ENCODE data around the gene CDK9.
"Not testable (repeated sequence)": the region's sequence is repeated elsewhere in the genome, so short reads cannot be mapped to it uniquely, and the experiment has no call there.

Gene CDK9

DNA sequence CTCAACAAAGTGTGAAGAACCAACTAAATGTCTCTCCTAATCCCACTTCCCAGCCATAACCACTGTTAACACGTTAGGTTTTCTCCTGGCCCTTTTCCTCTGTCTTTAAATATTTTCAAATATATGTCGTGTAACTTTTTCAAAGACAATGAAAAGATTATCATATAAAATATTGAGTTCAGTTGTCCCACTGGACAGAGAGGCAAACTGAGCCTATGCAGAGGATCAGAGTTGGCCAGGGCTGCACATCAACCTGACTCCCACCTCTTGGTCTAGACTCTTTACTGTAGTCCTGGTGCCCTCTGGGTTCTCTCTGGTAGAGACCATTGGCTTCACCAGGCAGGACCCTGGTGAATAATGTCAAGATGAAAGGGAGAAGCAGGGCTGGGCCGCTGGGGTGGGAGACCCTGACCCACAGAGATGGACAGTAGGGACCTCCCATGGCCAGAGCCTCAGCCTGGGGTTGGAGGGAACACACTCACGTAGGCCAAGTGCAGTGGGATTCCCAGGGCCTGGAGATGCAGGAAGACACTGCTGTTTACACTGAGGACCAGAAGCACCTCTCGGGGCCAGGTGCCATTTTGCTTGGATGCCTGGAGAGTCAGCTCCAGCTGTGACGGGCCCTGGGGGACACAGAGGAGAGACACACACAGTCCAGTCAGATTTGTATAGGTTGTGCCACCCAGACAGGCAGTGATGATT, 43.5 kb downstream of the CDK9 start:
- no peak for DNase-seq

- no peak for DNase-seq
These were observed 46.4 kb downstream of the CDK9 start for GRCh38 chr9:127832248-127832647.

DNA sequence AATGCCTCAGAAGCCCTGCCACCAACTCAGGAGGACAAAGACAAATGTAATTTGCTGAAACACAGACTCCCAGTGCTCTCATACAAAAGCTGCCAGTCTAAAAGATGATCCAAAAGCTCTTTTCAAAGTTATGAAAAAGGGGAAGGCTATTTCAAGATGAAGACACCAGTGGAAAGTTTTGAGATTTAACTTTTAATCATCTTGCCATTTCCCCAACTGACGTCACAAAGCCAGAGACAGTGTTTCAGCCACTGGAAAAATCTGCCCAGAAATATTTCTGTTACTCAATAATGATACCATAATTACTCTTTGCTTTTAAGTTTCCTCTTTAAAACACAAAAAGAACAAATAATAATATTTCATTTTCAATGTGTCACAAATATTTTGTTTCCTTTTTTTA, 47.7 kb downstream of the CDK9 start:
- DNase-seq: no peak

GRCh38 chr9:127835991-127836516, 50.2 kb downstream of the CDK9 start:
- DNase-seq: peak; percentile 42

GRCh38 chr9:127836561-127836960, 50.7 kb downstream of the CDK9 start:
- DNase-seq: not testable (repeated sequence)

DNA sequence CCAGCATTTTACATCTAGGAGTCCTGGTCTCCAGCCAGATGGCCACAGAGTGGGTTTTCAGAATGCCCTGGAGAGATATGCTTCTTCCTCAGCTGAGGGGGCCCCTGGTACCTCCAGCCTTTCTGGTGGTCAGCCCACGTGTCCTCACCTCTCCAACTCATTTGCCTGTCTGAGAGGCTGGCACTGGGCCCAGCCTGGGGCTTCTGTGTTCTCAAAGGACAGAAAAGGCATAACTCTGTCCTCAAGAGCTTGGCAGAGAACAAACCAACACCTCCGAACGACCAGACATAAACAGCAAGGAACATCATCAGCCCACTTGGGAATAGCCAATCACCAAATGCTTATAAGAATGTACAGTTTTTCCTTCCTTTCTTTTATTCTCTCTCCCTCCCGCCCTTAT, 51.5 kb downstream of the CDK9 start:
- no peak for DNase-seq

GRCh38 chr9:127838375-127839078, 52.7 kb downstream of the CDK9 start:
- DNase-seq: no peak

Measured in stimulated activated CD4-positive, alpha-beta T cell treated with anti-CD3 and anti-CD28 coated beads, Interleukin-15, amount 100 ng/mL, for 24 hours (primary cell).